ENCODE data around the gene MACROH2A2.

- TF ChIP-seq PAX8 (IDR thresholded peaks at IDR 0.05), result no peak
- TF ChIP-seq HDAC2 (IDR thresholded peaks at IDR 0.05), result no peak
- no peak for TF ChIP-seq YY1 (IDR thresholded peaks at IDR 0.05; ENCODE audit: low read depth, low read length)
- no peak for TF ChIP-seq E2F8 (IDR thresholded peaks at IDR 0.05; ENCODE audit: low read depth, partially characterized antibody)
- TF ChIP-seq, protein P1, sequence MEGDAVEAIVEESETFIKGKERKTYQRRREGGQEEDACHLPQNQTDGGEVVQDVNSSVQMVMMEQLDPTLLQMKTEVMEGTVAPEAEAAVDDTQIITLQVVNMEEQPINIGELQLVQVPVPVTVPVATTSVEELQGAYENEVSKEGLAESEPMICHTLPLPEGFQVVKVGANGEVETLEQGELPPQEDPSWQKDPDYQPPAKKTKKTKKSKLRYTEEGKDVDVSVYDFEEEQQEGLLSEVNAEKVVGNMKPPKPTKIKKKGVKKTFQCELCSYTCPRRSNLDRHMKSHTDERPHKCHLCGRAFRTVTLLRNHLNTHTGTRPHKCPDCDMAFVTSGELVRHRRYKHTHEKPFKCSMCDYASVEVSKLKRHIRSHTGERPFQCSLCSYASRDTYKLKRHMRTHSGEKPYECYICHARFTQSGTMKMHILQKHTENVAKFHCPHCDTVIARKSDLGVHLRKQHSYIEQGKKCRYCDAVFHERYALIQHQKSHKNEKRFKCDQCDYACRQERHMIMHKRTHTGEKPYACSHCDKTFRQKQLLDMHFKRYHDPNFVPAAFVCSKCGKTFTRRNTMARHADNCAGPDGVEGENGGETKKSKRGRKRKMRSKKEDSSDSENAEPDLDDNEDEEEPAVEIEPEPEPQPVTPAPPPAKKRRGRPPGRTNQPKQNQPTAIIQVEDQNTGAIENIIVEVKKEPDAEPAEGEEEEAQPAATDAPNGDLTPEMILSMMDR (IDR thresholded peaks at IDR 0.05 in 2 of 3, conservative IDR thresholded peaks at IDR 0.05 in 1 of 3; ENCODE audit: control insufficient read depth in 2 of 3, extremely low read depth in 1 of 3, insufficient read depth in 1 of 3, low read depth in 3 of 3, low read length in 3 of 3), result no peak
- TF ChIP-seq RAD21 (IDR thresholded peaks at IDR 0.05; ENCODE audit: insufficient read depth, low read depth, low read length), result no peak
- TF ChIP-seq RUNX3 (IDR thresholded peaks at IDR 0.05; ENCODE audit: low read length), result no peak
- no peak for TF ChIP-seq ASH2L (IDR thresholded peaks at IDR 0.05; ENCODE audit: borderline replicate concordance, low read depth)
- TF ChIP-seq POLR2AphosphoS5 (IDR thresholded peaks at IDR 0.05; ENCODE audit: low read length), result no peak
- no peak for TF ChIP-seq IRF4 (IDR thresholded peaks at IDR 0.05; ENCODE audit: low read depth, low read length)
- no peak for TF ChIP-seq POLR2A (IDR thresholded peaks at IDR 0.05; ENCODE audit: low read depth, low read length)
- no peak for TF ChIP-seq CHD2 (IDR thresholded peaks at IDR 0.05; ENCODE audit: borderline replicate concordance, low read depth, low read length)
- no peak for TF ChIP-seq RFX5 (IDR thresholded peaks at IDR 0.05; ENCODE audit: low read depth, low read length)
These were observed 45.6 kb downstream of the MACROH2A2 start for GRCh38 chr10:70098271-70098670.

Data from GM12878 (cell line).